NCI-H2171 treated with DMSO at 0.1 percent for 48 hours (cell line): ENCODE results near the gene TLE5.
A peak's percentile ranks its signal among the peaks of the same experiment; 100 is the strongest.

Source experiments
- DNase-seq: peaks from one replicate; lab custom pipeline; 2025; lab: John Stamatoyannopoulos, UW

TLE5 gene

GRCh38 chr19:3062165-3063105, at the start of gene TLE5:
TSS of gene TLE5 (minus strand) at chr19:3062495. CDS start at chr19:3062200, 295 bp downstream.
- peak; percentile 45 for DNase-seq

GRCh38 chr19:3111586-3112247, 49.4 kb upstream of the TLE5 start:
- DNase-seq: no peak

- no peak for DNase-seq
Observed at GRCh38 chr19:3110126-3110825, 48.0 kb upstream of the TLE5 start.

- no peak for DNase-seq
Observed at GRCh38 chr19:3109491-3109890, 47.2 kb upstream of the TLE5 start.

- peak; percentile 52 for DNase-seq
Observed at GRCh38 chr19:3108775-3109174, 46.5 kb upstream of the TLE5 start.

GRCh38 chr19:3107658-3108057, 45.4 kb upstream of the TLE5 start:
- no peak for DNase-seq

- DNase-seq: no peak
Observed at GRCh38 chr19:3106509-3107141, 44.3 kb upstream of the TLE5 start.

- no peak for DNase-seq
Observed at GRCh38 chr19:3105641-3106508, 43.6 kb upstream of the TLE5 start.

- no peak for DNase-seq
Observed at GRCh38 chr19:3104708-3104983, 42.4 kb upstream of the TLE5 start.

- DNase-seq: no peak
Observed at GRCh38 chr19:3102239-3103140, 40.2 kb upstream of the TLE5 start.

- no peak for DNase-seq
Observed at GRCh38 chr19:3100747-3101730, 38.7 kb upstream of the TLE5 start.

- DNase-seq: no peak
Observed at GRCh38 chr19:3100331-3100730, 38.0 kb upstream of the TLE5 start.

- no peak for DNase-seq
Observed at GRCh38 chr19:3099347-3100145, 37.3 kb upstream of the TLE5 start.

GRCh38 chr19:3098515-3099346, 36.4 kb upstream of the TLE5 start:
- DNase-seq: no peak

- no peak for DNase-seq
Observed at GRCh38 chr19:3098141-3098514, 35.8 kb upstream of the TLE5 start.

GRCh38 chr19:3097442-3097871, 35.2 kb upstream of the TLE5 start:
- DNase-seq: no peak

GRCh38 chr19:3096902-3097326, 34.6 kb upstream of the TLE5 start:
- no peak for DNase-seq
